Hippocampal formation (tissue), 2 donors: ENCODE results near the gene LILRB2.
A peak's percentile ranks its signal among the peaks of the same experiment; 100 is the strongest.
"Not testable (repeated sequence)": the region's sequence is repeated elsewhere in the genome, so short reads cannot be mapped to it uniquely, and the experiment has no call there.

ENCODE experiments used
- DNase-seq, 2 donors: peaks; one replicate each; lab custom pipeline; 2025; lab: John Stamatoyannopoulos, UW

Gene LILRB2

GRCh38 chr19:54240372-54241336, 40.3 kb downstream of the LILRB2 start:
- not testable (repeated sequence) for DNase-seq

- DNase-seq, result not testable (repeated sequence)
Observed at GRCh38 chr19:54239491-54240371, 41.2 kb downstream of the LILRB2 start.

DNA sequence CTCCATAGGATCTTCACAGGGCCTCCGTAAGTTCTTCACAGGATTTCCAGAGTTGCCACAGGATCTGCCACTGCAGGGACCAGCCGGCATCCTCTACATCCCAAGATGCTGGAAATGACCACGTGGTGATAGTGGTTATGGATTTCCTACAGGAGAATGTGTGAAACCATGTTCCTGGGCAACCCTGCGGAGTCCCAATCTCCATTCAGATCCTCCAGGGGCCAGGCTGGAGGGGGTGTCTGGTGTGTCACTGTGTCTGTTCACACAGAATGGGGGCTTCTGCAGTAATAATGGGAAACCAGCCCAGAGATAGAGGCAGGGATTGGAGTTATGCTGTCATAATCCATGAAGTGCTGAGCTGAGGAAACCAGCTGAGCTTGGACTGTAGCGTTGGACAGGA, 47.0 kb downstream of the LILRB2 start:
- DNase-seq, result no peak

GRCh38 chr19:54231077-54231931, 49.6 kb downstream of the LILRB2 start:
- DNase-seq, result peak; percentile 54 to 84

- DNase-seq, result no peak
Observed at GRCh38 chr19:54230031-54230430, 50.9 kb downstream of the LILRB2 start.

GRCh38 chr19:54229146-54229545, 51.8 kb downstream of the LILRB2 start:
- DNase-seq, result no peak

DNA sequence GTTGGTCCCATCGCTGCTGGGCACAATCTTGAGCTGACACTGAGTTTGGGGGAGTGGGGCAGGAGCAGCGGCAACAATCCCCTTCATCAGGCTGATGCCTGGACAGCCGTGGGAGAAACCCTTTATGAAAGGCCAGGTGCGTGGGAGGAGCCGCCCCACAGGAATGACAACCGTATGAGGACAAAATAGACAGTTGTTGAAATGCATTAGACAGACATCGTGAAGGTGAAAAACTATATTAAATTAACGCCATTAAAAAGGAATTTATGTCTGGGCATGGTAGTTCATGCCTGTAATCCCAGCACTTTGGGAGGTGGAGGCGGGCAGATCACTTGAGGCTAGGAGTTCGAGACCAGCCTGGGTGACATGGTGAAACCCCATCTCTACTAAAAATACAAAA, 56.3 kb downstream of the LILRB2 start:
- DNase-seq, result not testable (repeated sequence)

GRCh38 chr19:54223937-54224281, 57.0 kb downstream of the LILRB2 start:
- DNase-seq, result not testable (repeated sequence)
